K562 (cell line): ENCODE results near the gene SH2D3A. TPM values are rescaled to one million over a fixed set of nuclear protein-coding genes. Genes with fewer than 3 reads are reported as not detected.

Experiments used
- SIRT6 ChIP-seq: IDR thresholded peaks from one replicate; pipeline ENCODE4 v1.6.1; 2012; ENCODE audit warnings: low read depth, mild to moderate bottlenecking, control low read depth, inconsistent platforms, low read length, moderate library complexity
- polyA plus RNA-seq, 8 experiments: library from polyadenylated mRNA; depleted of rRNA in 4 of 8; stranded (reverse) in 5 of 8; unstranded in 3 of 8; fragments of >200 nt; fragmentation: Nextera tagmentation in 2 of 8; fragmentation: Illumina TruSeq in 1 of 8; extraction: Ambion mirVana in 2 of 8; extraction: Trizol in 1 of 8; gene quantifications; 2 replicates each; pipeline versions ENCODE4 v1.2.1 to v1.2.3, GENCODE V29; 2011 to 2014; ENCODE audit warnings: inconsistent platforms in 1 of 8, missing spikeins in 1 of 8
- total RNA-seq, 7 experiments: library from RNA; depleted of rRNA in 6 of 7; stranded (reverse); fragments of >200 nt in 6 of 7; fragmentation: Illumina TruSeq in 2 of 7; extraction: Trizol in 2 of 7; gene quantifications; 2 replicates each; pipeline versions ENCODE4 v1.2.1 to v1.2.3, GENCODE V29; 2011 to 2021; ENCODE audit warnings: low replicate concordance in 1 of 7
- TF ChIP-seq, protein P1 (sequence below), 2 experiments: fragments of 450-650 bp in 1 of 2; sonication (generic) in 1 of 2; formaldehyde crosslinking in 1 of 2; IDR thresholded peaks; 2 replicates each; pipeline versions ENCODE4 v1.7.1 to v1.9.0; 2016 to 2022; ENCODE audit warnings: inconsistent platforms in 1 of 2, mild to moderate bottlenecking in 1 of 2, missing genetic modification reagents in 1 of 2
- TF ChIP-seq, protein P2 (sequence below): fragments of 450-650 bp; formaldehyde crosslinking; conservative IDR thresholded peaks from 2 replicates; pipeline ENCODE4 v1.4.0; 2022; ENCODE audit warnings: mild to moderate bottlenecking, missing genetic modification characterization
- TF ChIP-seq, protein P3 (sequence below): fragments of 250-450 bp; sonication (Bioruptor Pico); IDR thresholded peaks from 2 replicates; pipeline ENCODE4 v1.4.0; 2020; ENCODE audit warnings: borderline replicate concordance

SH2D3A gene
- total and polyA plus RNA-seq, 9 of the 15 experiments (the other 6 are each of a cell fraction or from before 2014, with no cell fraction given), result 0.75 to 26.3 (median 8.9) TPM

DNA sequence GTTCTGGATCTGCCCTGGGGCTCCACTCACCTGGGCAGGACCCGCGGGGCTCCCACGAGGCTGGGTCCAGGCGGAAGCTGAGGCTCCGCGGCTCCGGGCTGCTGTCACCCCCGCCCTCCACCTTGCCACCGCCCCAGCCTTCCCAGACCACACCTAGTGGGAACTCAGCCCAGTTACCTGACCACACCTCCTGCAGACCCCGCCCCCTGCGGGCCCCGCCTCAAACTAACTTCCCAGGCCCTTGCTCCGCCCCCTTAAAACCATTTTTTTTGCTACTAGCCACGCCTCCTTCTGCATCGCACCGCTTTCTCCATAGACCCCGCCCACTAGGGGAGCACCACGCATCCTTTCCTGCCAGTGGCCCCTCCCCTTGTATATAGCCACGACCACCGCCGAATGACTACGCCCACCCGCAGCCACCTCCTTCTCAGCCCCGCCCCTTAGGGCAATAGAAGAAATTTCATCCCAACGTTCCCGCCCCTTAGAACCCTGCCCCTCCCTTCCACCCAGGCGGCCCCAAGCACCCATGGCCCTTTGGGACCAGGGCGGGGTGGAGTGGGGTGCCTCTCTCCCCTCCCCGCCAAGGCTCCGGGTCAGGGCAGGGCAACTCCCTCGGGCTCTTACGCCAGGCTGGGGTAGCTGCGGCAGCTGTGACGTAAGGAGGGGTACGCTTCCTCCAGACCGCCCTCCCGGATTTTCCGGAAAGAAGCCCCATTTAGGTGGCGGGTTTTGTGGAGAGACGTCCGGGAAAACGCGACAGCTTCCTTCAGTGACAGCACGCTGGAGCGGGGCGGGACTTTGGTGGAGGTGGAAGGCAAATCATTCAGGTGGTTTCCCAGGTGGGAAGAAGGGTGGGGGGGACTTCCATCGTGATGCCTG lies at the start of gene SH2D3A (continued):
- TF ChIP-seq, protein P1, sequence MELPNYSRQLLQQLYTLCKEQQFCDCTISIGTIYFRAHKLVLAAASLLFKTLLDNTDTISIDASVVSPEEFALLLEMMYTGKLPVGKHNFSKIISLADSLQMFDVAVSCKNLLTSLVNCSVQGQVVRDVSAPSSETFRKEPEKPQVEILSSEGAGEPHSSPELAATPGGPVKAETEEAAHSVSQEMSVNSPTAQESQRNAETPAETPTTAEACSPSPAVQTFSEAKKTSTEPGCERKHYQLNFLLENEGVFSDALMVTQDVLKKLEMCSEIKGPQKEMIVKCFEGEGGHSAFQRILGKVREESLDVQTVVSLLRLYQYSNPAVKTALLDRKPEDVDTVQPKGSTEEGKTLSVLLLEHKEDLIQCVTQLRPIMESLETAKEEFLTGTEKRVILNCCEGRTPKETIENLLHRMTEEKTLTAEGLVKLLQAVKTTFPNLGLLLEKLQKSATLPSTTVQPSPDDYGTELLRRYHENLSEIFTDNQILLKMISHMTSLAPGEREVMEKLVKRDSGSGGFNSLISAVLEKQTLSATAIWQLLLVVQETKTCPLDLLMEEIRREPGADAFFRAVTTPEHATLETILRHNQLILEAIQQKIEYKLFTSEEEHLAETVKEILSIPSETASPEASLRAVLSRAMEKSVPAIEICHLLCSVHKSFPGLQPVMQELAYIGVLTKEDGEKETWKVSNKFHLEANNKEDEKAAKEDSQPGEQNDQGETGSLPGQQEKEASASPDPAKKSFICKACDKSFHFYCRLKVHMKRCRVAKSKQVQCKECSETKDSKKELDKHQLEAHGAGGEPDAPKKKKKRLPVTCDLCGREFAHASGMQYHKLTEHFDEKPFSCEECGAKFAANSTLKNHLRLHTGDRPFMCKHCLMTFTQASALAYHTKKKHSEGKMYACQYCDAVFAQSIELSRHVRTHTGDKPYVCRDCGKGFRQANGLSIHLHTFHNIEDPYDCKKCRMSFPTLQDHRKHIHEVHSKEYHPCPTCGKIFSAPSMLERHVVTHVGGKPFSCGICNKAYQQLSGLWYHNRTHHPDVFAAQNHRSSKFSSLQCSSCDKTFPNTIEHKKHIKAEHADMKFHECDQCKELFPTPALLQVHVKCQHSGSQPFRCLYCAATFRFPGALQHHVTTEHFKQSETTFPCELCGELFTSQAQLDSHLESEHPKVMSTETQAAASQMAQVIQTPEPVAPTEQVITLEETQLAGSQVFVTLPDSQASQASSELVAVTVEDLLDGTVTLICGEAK (IDR thresholded peaks at IDR 0.05), result no peak
- TF ChIP-seq, protein P1 (CRISPR knock-in tag; IDR thresholded peaks at IDR 0.05), result no peak
- TF ChIP-seq, protein P2, sequence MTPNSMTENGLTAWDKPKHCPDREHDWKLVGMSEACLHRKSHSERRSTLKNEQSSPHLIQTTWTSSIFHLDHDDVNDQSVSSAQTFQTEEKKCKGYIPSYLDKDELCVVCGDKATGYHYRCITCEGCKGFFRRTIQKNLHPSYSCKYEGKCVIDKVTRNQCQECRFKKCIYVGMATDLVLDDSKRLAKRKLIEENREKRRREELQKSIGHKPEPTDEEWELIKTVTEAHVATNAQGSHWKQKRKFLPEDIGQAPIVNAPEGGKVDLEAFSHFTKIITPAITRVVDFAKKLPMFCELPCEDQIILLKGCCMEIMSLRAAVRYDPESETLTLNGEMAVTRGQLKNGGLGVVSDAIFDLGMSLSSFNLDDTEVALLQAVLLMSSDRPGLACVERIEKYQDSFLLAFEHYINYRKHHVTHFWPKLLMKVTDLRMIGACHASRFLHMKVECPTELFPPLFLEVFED (CRISPR knock-in tag), result no peak
- no peak for TF ChIP-seq SIRT6
- TF ChIP-seq, protein P3, sequence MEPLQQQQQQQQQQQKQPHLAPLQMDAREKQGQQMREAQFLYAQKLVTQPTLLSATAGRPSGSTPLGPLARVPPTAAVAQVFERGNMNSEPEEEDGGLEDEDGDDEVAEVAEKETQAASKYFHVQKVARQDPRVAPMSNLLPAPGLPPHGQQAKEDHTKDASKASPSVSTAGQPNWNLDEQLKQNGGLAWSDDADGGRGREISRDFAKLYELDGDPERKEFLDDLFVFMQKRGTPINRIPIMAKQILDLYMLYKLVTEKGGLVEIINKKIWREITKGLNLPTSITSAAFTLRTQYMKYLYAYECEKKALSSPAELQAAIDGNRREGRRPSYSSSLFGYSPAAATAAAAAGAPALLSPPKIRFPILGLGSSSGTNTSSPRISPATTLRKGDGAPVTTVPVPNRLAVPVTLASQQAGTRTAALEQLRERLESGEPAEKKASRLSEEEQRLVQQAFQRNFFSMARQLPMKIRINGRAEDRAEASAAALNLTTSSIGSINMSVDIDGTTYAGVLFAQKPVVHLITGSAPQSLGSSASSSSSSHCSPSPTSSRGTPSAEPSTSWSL (CRISPR knock-in tag), result no peak
